HG03575 (cell line): Measurements from ENCODE around the gene MAPK8.
A peak's percentile ranks its signal among the peaks of the same experiment; 100 is the strongest.
"Not testable (repeated sequence)": the region's sequence is repeated elsewhere in the genome, so short reads cannot be mapped to it uniquely, and the experiment has no call there.

Experiments used
- ATAC-seq: cut with Tn5 transposase; IDR thresholded peaks from one replicate; pipeline ENCODE4 v1.9.1; 2021; ENCODE audit not compliant: unreplicated experiment, insufficient number of reproducible peaks, low FRiP score; ENCODE audit errors: extremely low read depth

Gene MAPK8

GRCh38 chr10:48306265-48306869 is at the start of gene MAPK8:
MAPK8 (plus strand) TSS chr10:48306677; CDS start chr10:48401661, 94,984 bp downstream.
- ATAC-seq: peak; percentile 40

DNA sequence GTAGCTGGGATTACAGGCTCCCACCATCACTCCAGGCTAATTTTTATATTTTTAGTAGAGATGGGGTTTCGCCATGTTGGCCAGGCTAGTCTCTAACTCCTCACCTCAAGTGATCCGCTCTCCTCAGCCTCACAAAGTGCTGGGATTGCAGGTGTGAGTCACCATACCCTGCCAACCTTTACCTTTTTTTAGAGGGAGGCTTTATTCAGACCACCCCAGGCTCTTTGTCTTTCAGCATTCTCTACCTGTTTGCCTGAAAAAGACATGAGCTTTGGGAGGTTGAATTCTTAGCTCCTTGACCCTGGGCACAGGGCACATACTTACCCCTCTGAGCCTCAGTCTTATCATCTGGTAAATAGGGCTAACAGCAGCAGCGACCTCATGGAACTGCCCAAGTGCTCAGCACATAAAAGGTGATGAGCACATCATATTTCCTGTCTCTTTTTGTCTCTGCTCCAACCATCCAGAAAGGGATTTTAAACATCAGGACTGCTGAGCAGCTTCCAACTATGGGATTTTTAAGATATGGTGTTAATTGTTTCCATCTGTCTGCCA is 49.0 kb upstream of the MAPK8 start:
- ATAC-seq: no peak

DNA sequence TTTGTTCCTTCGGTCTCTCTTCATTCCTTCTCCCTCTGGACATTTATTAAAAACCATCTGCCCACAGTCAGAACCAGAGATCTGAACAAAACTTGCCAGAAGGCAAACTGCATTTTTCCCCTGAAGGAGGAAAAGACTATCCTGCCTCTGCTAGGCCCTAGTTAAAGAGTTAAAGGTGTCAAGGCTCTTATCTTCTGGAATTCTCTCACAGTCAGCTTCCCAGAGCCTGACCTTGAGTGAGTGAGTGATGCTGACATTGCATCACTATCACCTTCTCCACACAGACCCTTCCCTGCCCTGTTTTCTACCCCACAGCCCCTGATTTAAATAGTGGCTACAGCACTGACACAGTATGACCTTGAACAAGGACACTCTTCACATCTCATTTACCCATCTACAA is 48.4 kb upstream of the MAPK8 start:
- no peak for ATAC-seq

- no peak for ATAC-seq
These were observed 39.9 kb upstream of the MAPK8 start for GRCh38 chr10:48266528-48266927.

- ATAC-seq: no peak
These were observed 35.3 kb upstream of the MAPK8 start for GRCh38 chr10:48271047-48271730.

GRCh38 chr10:48272682-48273081 is 33.8 kb upstream of the MAPK8 start:
- no peak for ATAC-seq

DNA sequence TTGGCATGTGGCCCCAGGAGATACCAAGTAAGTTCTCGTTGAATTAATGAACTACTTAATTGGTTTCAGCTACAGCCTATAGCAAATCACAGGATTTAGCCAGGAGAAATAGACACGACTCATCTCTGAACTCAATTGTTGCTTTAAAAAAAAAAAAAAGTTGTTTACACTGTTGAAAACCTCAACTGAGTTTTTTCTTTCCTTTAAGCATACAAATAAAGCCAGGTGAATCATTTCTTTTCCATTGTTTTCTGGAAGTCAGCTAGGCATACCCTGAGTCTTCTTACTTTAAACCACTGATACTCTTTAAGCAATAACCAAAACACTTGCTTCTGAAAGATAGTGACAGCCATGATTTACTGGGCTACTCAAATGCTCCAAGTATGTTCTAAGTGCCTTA is 32.7 kb upstream of the MAPK8 start:
- no peak for ATAC-seq

GRCh38 chr10:48274636-48275035 is 31.8 kb upstream of the MAPK8 start, which contains the start of gene FRMPD2:
FRMPD2 (minus strand) TSS chr10:48274696; CDS start chr10:48274567, 129 bp downstream.
- ATAC-seq: no peak

GRCh38 chr10:48277093-48277492 is 29.4 kb upstream of the MAPK8 start:
- ATAC-seq: no peak

- ATAC-seq: peak; percentile 80
These were observed 27.3 kb upstream of the MAPK8 start for GRCh38 chr10:48279081-48279751.

DNA sequence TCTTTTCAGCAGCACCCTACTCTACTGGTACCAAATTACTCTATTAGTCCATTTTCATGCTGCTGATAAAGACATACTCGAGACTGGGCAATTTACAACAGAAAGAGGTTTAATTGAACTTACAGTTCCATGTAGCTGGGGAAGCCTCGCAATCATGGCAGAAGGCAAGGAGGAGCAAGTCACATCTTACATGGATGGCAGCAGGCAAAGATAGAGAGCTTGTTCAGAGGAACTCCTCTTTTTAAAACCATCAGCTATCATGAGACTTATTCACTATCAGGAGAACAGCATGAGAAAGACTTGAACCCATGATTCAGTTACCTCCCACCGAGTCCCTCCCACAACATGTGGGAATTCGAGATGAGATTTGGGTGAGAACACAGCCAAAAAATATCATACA is 24.8 kb upstream of the MAPK8 start:
- ATAC-seq: not testable (repeated sequence)

DNA sequence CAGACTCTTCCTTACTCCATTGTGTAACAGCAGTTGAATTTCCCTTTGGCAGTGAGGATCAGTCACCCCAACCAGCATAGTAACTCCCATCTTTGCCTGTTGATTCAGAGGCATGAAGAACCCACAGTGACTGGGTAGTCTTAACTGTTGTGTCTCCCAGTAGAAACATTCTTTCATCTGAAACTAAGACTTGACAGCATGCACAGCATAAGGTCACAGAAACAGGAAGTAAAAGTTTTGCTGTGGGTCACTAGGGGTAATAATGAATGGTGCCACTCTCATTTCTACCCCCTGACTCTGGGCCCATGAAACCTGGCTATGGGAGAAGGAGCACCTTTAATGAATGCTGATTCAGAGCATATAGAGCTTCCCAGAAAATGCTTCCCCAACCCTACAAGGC is 23.6 kb upstream of the MAPK8 start:
- no peak for ATAC-seq

DNA sequence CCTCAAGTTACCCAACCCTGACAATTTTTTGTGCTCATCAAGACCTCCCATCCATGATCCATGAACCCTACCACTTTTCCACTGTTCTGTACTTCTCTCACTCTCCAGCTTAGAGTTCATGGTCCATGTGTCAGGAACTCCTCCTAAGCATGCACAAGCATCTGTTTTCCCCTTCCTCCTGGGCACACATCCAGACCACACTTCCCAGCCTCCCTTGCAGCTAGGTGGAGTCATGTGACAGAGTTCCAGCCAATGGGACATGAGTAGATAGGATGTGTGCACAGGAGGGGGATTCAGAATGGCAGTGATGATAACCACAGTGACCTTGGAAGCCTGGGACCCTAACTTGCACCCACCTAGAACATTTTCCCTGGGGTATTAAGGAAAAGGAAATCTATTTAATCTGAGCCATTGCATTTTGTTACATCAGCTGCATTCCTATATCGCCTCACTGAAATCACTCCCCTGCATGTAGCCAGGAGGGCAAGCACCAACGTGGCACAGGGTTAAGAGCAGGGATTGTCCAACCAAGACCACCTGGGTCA is 22.4 kb upstream of the MAPK8 start:
- ATAC-seq: no peak

- no peak for ATAC-seq
These were observed 21.7 kb upstream of the MAPK8 start for GRCh38 chr10:48284811-48285210.

DNA sequence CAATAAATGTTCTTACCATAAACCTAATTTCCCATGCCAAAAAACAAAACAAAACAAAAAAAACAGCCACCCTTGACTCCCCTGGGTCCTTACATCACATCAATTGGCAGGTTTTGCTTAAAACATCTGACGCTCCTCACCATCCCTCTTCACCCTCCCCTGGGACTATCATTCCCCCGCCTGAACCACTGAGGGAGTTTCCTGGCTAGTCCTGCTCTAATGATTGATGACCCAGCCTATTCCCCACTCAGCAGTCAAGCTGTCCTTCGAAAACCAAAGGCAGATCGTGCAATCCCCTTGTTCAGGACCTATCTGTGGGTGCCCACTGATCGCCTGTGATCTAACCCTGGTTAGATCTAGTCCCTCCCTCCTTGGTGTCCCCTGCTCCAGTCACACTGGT is 20.8 kb upstream of the MAPK8 start:
- no peak for ATAC-seq

GRCh38 chr10:48286356-48286755 is 20.1 kb upstream of the MAPK8 start:
- ATAC-seq: no peak

- no peak for ATAC-seq
These were observed 18.8 kb upstream of the MAPK8 start for GRCh38 chr10:48287417-48288391.

GRCh38 chr10:48288661-48289060 is 17.8 kb upstream of the MAPK8 start:
- ATAC-seq: no peak
